Measurements from ENCODE around the gene PCIF1.

DNA sequence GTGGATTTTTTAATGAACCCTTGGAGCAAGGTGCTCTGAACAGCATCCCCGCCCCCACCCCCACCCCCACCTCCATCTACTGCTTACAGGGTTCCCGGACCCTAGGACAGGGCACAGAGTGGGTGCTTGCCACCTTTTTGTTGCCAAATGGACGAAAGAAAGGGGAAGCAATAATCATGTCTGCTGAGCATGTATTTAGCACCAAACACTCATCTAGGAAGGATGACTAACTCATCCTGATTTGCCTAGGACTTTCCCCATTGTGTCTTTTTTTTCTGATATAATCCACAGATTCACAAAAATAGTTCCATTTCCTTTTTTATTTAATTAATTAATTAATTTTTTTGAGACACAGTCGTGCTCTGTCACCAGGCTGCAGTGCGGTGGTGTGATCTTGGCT lies 21.4 kb upstream of the PCIF1 start:
- TF ChIP-seq CTCF (IDR thresholded peaks at IDR 0.05; ENCODE audit: low read depth, low read length), result no peak
- no peak for TF ChIP-seq POLR2A (IDR thresholded peaks at IDR 0.05; ENCODE audit: extremely low read depth, insufficient read length)
- TF ChIP-seq, protein P1, sequence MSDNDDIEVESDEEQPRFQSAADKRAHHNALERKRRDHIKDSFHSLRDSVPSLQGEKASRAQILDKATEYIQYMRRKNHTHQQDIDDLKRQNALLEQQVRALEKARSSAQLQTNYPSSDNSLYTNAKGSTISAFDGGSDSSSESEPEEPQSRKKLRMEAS (IDR thresholded peaks at IDR 0.05; ENCODE audit: low read depth, low read length), result no peak

Measured in NB4 (cell line).